ENCODE data around the gene CDKN3.

DNA sequence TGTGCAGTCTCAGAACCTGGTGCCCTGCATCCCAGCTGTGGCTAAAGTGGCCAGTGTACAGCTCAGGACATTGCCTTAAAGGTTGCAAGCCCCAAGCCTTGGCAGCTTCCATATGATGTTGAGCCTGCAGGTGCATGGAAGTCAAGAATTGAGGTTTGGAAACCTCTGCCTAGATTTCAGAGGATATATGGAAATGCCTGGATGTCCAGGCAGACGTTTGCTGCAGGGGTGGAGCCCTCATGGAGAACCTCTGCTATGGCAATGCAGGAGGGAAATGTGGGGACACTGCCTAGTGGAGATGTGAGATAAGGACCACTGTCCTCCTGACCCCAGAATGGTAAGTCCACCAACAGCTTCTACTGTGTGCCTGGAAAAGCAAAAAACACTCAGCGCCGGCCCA is 62.3 kb downstream of the CDKN3 start:
- TF ChIP-seq POLR2AphosphoS5 (IDR thresholded peaks at IDR 0.05; ENCODE audit: low read depth, low read length) (no peak), POU2F2 (IDR thresholded peaks at IDR 0.05; ENCODE audit: low read depth, low read length) (no peak), TAF1 (IDR thresholded peaks at IDR 0.05; ENCODE audit: low read depth, low read length) (no peak), POLR2A (IDR thresholded peaks at IDR 0.05; ENCODE audit: low read depth, low read length) (no peak), SPI1 (IDR thresholded peaks at IDR 0.05; ENCODE audit: low read depth, low read length) (no peak)

Measured in GM12891 (cell line).